ENCODE measurements around the gene CCDC154.

DNA sequence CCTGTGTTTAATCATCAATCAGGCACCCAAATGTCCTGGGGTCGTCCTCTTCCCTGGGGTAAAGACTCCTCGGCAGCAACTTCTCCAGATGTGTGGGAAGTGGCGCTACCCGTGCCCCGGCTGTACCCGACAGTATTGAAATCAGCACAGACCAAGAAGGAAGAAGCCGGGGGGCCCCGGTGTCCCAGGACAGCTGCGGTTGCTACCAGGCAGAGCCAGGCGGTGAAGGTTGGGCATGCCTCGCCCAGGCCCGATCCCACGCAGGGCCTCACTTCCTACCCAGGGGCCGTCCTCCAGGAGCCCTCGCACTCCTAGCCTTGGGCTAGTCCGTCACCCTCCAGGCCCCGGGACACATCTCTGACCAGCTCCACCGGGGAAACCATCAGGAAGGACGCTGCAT lies 9.0 kb upstream of the CCDC154 start:
- TF ChIP-seq EZH2 (IDR thresholded peaks at IDR 0.05; ENCODE audit: borderline replicate concordance, low read length), result no peak
- TF ChIP-seq, protein P1, sequence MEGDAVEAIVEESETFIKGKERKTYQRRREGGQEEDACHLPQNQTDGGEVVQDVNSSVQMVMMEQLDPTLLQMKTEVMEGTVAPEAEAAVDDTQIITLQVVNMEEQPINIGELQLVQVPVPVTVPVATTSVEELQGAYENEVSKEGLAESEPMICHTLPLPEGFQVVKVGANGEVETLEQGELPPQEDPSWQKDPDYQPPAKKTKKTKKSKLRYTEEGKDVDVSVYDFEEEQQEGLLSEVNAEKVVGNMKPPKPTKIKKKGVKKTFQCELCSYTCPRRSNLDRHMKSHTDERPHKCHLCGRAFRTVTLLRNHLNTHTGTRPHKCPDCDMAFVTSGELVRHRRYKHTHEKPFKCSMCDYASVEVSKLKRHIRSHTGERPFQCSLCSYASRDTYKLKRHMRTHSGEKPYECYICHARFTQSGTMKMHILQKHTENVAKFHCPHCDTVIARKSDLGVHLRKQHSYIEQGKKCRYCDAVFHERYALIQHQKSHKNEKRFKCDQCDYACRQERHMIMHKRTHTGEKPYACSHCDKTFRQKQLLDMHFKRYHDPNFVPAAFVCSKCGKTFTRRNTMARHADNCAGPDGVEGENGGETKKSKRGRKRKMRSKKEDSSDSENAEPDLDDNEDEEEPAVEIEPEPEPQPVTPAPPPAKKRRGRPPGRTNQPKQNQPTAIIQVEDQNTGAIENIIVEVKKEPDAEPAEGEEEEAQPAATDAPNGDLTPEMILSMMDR (conservative IDR thresholded peaks at IDR 0.05 in 1 of 2, IDR thresholded peaks at IDR 0.05 in 1 of 2; ENCODE audit: extremely low read depth in 1 of 2, insufficient read depth in 1 of 2, low read depth in 1 of 2, low read length in 2 of 2), result no peak
